Measurements from ENCODE around the gene PPP1R13B. TPM values are rescaled to one million over a fixed set of nuclear protein-coding genes. Genes with fewer than 3 reads are reported as not detected.
A peak's percentile ranks its signal among the peaks of the same experiment; 100 is the strongest.
"Not testable (repeated sequence)": the region's sequence is repeated elsewhere in the genome, so short reads cannot be mapped to it uniquely, and the experiment has no call there.

The PPP1R13B gene
- 3.2 and 6.2 TPM in 2 replicates for total RNA-seq (2014; rRNA removed; shearing (Covaris generic))
- 7.7 and 11.5 TPM in 2 replicates for polyA plus RNA-seq (2015; cell fraction: cytosol; rRNA removed)
- polyA plus RNA-seq (2015; cell fraction: nucleus; rRNA removed), result 26.9 and 38.7 TPM in 2 replicates

DNA sequence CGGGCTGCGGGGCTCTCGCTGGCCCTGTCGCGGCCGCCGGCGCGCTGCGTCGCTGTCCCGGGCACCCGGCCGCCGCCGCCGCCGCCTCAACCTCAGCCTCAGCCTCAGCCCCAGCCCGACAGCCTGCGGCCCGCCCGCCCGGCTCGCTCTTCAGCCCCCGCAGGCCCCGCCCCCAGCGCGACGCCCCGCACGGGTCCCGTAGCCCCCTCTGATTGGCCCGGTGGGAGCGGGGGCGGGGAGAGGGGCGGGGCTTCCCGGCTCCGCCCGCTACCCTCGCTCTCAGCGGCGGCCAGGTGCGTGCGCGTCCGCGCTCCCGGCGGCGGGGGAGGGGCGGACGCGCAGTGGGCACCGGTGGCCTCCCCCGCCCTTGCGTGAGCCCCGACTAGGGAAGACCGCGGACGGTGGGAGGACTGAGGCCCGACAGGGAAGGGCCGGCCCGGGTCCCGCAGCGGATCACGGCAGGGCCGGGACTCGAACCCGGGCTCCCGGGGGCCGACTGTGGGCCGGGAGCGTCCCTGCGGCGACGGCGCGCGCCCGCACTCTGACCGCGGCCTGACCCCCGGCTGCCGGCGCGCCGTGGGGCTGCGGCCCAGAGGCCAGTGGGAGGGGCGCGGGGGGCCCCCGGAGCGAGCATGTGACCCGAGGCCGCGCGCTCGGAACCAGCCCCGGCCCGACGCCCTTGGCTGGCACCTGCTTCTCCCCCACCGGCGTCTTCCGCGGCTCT is at the start of gene PPP1R13B:
PPP1R13B (minus strand) TSS at position 125 of the 724 bp plus-strand sequence. CDS start 268 bp downstream, outside the sequence.
- in situ Hi-C loops (cut with HindIII; ENCODE audit: low pct_unique_long_range_greater_than_20kb, low sequenced_read_pairs), result no loop called here
- DNase-seq (ENCODE audit: low read depth, low spot score), result peak; percentile 90

DNA sequence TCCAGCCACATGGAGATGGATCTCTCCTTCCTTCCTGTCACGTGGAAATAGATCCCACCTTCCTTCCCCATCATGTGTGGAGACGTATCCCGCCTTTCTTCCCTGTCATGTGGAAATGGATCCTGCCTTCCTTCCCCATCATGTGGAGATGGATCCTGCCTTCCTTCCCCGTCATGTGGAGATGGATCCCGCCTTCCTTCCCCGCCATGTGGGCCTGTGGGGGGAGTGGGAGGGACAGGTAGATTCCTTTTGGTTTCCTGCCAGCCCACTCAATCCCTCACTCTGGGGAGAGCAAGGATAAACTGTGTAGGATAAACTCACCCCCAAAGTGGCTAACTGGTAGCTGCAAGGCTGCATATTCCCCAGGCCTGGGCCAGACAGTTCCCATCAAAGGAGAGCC is 49.2 kb upstream of the PPP1R13B start:
- in situ Hi-C loops (cut with HindIII; ENCODE audit: low pct_unique_long_range_greater_than_20kb, low sequenced_read_pairs), result no loop called here
- no peak for DNase-seq (ENCODE audit: low read depth, low spot score)

DNA sequence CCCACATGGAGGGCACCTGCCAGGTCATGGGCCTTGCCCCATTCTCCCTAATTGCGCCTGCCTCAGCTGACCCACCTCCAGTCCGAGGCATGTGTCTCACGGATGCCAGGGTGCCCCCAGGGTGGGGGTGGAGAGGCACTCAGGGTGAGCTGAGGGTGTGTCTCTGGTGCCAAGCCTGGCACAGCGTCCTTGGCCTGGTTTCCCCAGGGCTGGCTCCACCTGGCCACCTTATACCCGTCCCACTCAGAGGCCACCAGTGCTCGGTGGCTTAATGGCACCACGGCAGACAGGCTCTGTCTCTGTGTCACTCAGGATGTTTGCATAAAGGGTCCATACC is 47.3 kb upstream of the PPP1R13B start:
- in situ Hi-C loops (cut with HindIII; ENCODE audit: low pct_unique_long_range_greater_than_20kb, low sequenced_read_pairs), result no loop called here
- no peak for DNase-seq (ENCODE audit: low read depth, low spot score)

- in situ Hi-C loops (cut with HindIII; ENCODE audit: low pct_unique_long_range_greater_than_20kb, low sequenced_read_pairs), result no loop called here
- no peak for DNase-seq (ENCODE audit: low read depth, low spot score)
Observed at GRCh38 chr14:103894034-103894722, 46.8 kb upstream of the PPP1R13B start.

GRCh38 chr14:103892247-103892646 is 44.9 kb upstream of the PPP1R13B start:
- in situ Hi-C loops (cut with HindIII; ENCODE audit: low pct_unique_long_range_greater_than_20kb, low sequenced_read_pairs), result no loop called here
- DNase-seq (ENCODE audit: low read depth, low spot score), result no peak

DNA sequence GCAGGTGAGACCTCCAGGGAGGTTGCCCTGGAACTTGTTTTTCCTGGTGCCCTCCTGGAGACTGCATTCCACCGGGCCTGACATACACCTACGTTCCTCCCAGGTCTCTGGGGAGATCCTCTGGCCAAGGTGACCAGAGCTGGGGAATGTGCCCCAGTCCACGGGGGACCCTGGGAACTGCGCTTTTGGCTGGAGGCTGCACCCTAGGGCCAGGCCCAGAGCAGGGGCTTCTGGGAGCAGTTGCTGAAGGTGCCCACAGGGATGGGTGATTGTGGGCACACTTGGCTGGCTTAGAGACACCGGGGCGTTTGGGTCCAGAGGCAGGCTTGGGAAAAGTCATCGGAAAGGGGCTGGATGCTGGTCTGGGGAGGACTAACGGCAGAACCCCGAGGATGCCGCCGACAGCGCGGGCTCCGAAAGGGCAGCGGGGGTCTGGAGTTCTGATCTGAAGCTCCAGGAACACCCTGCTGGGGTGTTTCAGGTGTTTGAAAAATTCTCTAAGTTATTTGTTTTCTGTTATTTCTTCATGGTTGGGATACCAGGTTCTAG is 44.4 kb upstream of the PPP1R13B start:
- DNase-seq (ENCODE audit: low read depth, low spot score), result no peak
- in situ Hi-C loops (cut with HindIII; ENCODE audit: low pct_unique_long_range_greater_than_20kb, low sequenced_read_pairs), result no loop called here

- DNase-seq (ENCODE audit: low read depth, low spot score), result no peak
- in situ Hi-C loops (cut with HindIII; ENCODE audit: low pct_unique_long_range_greater_than_20kb, low sequenced_read_pairs), result no loop called here
Observed at GRCh38 chr14:103890821-103891666, 43.7 kb upstream of the PPP1R13B start.

DNA sequence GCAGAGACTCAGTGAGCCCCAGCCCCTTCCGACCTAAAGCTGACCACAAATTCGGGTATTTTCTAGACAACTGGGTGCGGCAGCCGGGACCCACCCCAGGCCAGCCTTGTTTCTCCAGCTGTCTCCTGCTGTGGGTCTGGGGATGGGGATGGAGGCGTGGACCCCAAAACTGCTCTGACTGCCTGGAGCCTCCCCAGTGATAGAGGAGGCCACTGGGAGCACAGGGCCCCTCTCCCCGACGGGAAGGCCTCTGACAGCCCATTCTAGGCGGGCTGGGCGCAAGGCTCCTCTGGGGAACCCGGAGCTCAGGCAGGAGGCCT is 42.6 kb upstream of the PPP1R13B start:
- DNase-seq (ENCODE audit: low read depth, low spot score), result no peak
- in situ Hi-C loops (cut with HindIII; ENCODE audit: low pct_unique_long_range_greater_than_20kb, low sequenced_read_pairs), result no loop called here

GRCh38 chr14:103889313-103890051 is 42.1 kb upstream of the PPP1R13B start:
- no peak for DNase-seq (ENCODE audit: low read depth, low spot score)
- in situ Hi-C loops (cut with HindIII; ENCODE audit: low pct_unique_long_range_greater_than_20kb, low sequenced_read_pairs), result no loop called here

- in situ Hi-C loops (cut with HindIII; ENCODE audit: low pct_unique_long_range_greater_than_20kb, low sequenced_read_pairs); DNase-seq (ENCODE audit: low read depth, low spot score): not testable (repeated sequence)
Observed at GRCh38 chr14:103889002-103889312, 41.6 kb upstream of the PPP1R13B start.

- DNase-seq (ENCODE audit: low read depth, low spot score), result no peak
- in situ Hi-C loops (cut with HindIII; ENCODE audit: low pct_unique_long_range_greater_than_20kb, low sequenced_read_pairs), result no loop called here
Observed at GRCh38 chr14:103887557-103888115, 40.3 kb upstream of the PPP1R13B start.

- in situ Hi-C loops (cut with HindIII; ENCODE audit: low pct_unique_long_range_greater_than_20kb, low sequenced_read_pairs), result no loop called here
- no peak for DNase-seq (ENCODE audit: low read depth, low spot score)
Observed at GRCh38 chr14:103887170-103887501, 39.8 kb upstream of the PPP1R13B start.

DNA sequence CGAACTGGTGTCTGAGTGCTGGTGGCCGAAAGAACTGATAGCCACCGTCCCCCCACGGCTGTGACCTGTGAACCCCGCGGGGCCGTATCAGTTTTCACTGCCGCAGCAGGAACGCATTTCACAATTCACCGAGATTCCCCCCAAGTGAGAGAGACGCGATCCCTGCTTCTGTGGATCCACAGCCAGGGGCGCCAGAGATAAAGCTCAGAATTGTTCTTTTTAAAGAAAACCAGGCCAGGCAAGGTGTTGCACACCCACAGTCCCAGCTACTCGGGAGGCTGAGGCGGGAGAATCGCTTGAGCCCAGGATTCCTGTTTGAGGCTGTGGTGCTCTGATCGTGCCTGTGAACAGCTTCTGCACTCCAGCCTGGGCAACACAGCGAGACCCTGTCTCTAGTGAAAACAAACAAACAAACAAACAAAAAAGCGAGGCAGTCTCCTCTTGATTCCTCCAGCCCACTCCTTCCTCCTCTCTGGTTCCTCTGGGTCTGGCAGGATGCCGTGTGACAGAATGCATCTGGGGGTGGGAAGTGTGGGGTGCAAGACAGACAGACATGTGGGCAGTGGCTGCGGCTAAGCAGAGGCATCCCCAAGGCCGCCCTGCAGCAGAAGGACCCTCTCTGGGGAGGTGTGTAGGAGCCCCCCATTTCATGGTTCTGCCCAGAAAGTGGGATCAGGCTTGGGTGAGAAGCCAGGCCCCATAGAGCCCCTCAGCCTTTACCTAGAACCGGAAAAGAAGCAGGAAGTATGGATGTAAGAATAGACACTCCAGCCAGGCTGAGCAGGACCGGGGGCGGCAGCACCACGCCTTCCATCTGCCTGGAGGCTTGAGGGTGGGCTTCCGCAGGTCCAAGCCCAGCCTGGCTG is 39.2 kb upstream of the PPP1R13B start:
- no peak for DNase-seq (ENCODE audit: low read depth, low spot score)
- in situ Hi-C loops (cut with HindIII; ENCODE audit: low pct_unique_long_range_greater_than_20kb, low sequenced_read_pairs), result no loop called here

GRCh38 chr14:103885509-103885932 is 38.1 kb upstream of the PPP1R13B start:
- in situ Hi-C loops (cut with HindIII; ENCODE audit: low pct_unique_long_range_greater_than_20kb, low sequenced_read_pairs), result no loop called here
- no peak for DNase-seq (ENCODE audit: low read depth, low spot score)

DNA sequence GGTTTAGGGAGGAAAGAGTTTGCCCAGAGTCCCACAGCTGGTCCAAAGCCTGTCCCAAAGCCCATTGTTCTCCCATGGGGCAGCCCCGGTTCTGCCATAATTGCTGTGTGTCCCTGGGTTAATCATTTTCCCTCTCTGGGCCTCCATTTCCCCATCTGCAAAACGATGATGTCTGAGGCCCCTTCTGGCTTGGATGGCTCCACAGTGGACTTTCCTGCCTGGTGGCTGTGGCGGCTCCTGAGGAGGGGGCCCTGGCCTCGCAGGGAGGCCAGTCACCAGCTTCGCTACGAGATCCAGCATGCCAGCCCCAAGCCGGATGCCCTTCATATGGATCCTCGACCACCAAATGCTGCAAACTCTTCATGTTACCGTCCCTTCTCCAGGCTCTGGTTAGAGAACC is 37.5 kb upstream of the PPP1R13B start:
- in situ Hi-C loops (cut with HindIII; ENCODE audit: low pct_unique_long_range_greater_than_20kb, low sequenced_read_pairs), result no loop called here
- no peak for DNase-seq (ENCODE audit: low read depth, low spot score)

DNA sequence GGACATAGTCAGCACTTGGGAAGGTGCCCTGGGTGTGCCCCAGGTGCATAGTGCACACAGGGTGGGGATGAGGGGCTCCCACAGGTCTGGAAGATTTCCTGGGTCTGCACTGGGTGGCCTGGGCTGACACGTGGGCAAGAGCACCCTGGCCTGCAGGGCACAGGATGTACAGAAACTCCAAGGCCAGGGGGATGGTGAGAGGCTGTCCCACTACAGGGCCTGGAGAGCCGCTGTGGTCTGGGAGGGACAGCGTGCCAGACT is 35.8 kb upstream of the PPP1R13B start:
- DNase-seq (ENCODE audit: low read depth, low spot score), result no peak
- in situ Hi-C loops (cut with HindIII; ENCODE audit: low pct_unique_long_range_greater_than_20kb, low sequenced_read_pairs), result no loop called here

All from SK-MEL-5 (cell line).